ENCODE data around the gene ASB4. TPM values are rescaled to one million over a fixed set of nuclear protein-coding genes. Genes with fewer than 3 reads are reported as not detected.

The ASB4 gene
- total and polyA plus RNA-seq, 8 donors = 0.03 to 1.7 (median 0.28) TPM; not detected in 4

- TF ChIP-seq EP300 (IDR thresholded peaks at IDR 0.05) = no peak
- TF ChIP-seq POLR2A (IDR thresholded peaks at IDR 0.05) = no peak
- no peak for TF ChIP-seq POLR2AphosphoS5 (IDR thresholded peaks at IDR 0.05)
- no peak for TF ChIP-seq CTCF (IDR thresholded peaks at IDR 0.05)
- Histone ChIP-seq H3K36me3 (no peaks in the 10 kb centered on the region), H3K27me3 (no peaks in the 10 kb centered on the region), H3K27ac (no peak overlapping the region), H3K4me3 (no peak overlapping the region), H3K9me3 (no peaks in the 10 kb centered on the region), H3K4me1 (peaks cover 0 to 14% (median 5%) of the 10 kb centered on the region in 4 donors)
- intact Hi-C loops (cut with DNase I; ENCODE audit: low total_unique reads) = no loop called here
- WGBS, 5 donors = 15 to 29% (median 20%) methylated on average over 3 of the region's 3 CpGs
- DNase-seq = peak in 1 of 2 donors; percentile 55
Observed at GRCh38 chr7:95470452-95470851, 15.3 kb upstream of the ASB4 start.

DNA sequence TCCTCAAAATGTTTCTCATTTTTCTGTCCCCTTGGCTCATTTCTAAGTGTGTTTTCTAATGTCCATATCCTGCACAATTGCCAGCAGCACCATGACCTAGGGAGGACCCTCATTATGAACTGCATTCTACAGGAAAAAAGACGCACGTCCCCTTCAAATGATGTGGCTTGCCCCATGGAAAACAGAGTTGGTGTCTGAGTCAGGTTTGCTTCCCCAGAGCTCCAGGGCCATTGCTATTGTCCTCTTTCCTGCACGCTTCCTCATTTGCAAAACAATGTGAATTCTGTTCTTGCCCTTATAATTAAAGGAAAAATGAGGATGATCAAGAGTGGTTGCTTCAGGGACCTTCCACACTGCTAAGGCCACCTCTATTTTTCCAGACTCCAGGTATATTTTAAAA, 14.7 kb upstream of the ASB4 start:
- Histone ChIP-seq H3K9me3 (no peaks in the 10 kb centered on the region), H3K36me3 (no peaks in the 10 kb centered on the region), H3K4me3 (no peak overlapping the region), H3K27ac (no peak overlapping the region), H3K27me3 (no peaks in the 10 kb centered on the region), H3K4me1 (peaks cover 0 to 14% (median 5%) of the 10 kb centered on the region in 4 donors)
- TF ChIP-seq EP300 (IDR thresholded peaks at IDR 0.05) (no peak), POLR2AphosphoS5 (IDR thresholded peaks at IDR 0.05) (no peak)
- 84 to 95% (median 86%) methylated on average over 3 of the region's 3 CpGs for WGBS, 5 donors
- DNase-seq = no peak
- intact Hi-C loops (cut with DNase I; ENCODE audit: low total_unique reads) = no loop called here

DNA sequence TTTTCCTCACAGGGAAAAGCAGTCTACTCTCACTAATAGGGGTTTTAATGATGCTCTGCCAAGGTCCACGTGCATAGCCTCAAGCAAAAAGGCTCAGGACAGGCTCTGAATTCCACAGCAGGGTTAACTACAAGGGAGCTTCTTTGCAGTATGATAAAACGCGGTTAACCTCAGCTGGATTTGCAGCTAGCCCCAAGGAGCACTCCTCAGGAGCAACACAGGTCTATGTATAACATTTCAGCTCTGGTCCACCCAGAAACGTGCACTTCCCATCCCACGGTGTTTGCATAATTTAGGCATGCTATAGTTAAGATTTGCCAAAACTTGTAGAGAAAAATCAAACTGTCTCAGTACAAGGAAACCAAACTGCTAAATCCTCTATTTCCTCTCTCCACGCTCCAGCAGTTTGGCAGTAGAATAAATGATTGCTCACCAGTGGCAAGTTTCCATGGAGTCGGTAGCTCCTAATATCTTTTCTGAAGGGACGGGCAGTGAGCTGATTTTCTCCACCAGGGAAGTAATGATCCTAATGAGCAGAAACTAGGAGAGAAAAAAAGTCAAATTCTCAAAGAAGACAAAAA, 13.1 kb upstream of the ASB4 start:
- H3K36me3 ChIP-seq = no peaks in the 10 kb centered on the region
- H3K27ac ChIP-seq = no peak overlapping the region
- DNase-seq = peak in 1 of 2 donors; percentile 58
- intact Hi-C loops (cut with DNase I; ENCODE audit: low total_unique reads) = no loop called here
- TF ChIP-seq POLR2AphosphoS5 (IDR thresholded peaks at IDR 0.05) = no peak
- TF ChIP-seq EP300 (IDR thresholded peaks at IDR 0.05) = no peak
- TF ChIP-seq POLR2A (IDR thresholded peaks at IDR 0.05) = no peak
- TF ChIP-seq CTCF (IDR thresholded peaks at IDR 0.05) = no peak
- H3K27me3 ChIP-seq = no peaks in the 10 kb centered on the region
- H3K4me3 ChIP-seq = no peak overlapping the region
- WGBS, 5 donors = 40 to 63% (median 49%) methylated on average over 8 of the region's 8 CpGs
- H3K9me3 ChIP-seq = no peaks in the 10 kb centered on the region
- H3K4me1 ChIP-seq = peaks cover 0 to 14% (median 5%) of the 10 kb centered on the region in 4 donors

GRCh38 chr7:95473276-95473985, 12.3 kb upstream of the ASB4 start:
- TF ChIP-seq POLR2A (IDR thresholded peaks at IDR 0.05) (no peak), POLR2AphosphoS5 (IDR thresholded peaks at IDR 0.05) (no peak), EP300 (IDR thresholded peaks at IDR 0.05) (no peak), CTCF (IDR thresholded peaks at IDR 0.05) (no peak)
- H3K4me1 ChIP-seq = peaks cover 0 to 21% (median 10%) of the 10 kb centered on the region in 4 donors
- H3K36me3 ChIP-seq = no peaks in the 10 kb centered on the region
- intact Hi-C loops (cut with DNase I; ENCODE audit: low total_unique reads) = no loop called here
- H3K9me3 ChIP-seq = no peaks in the 10 kb centered on the region
- no peak overlapping the region for H3K4me3 ChIP-seq
- H3K27ac ChIP-seq = no peak overlapping the region
- DNase-seq = no peak
- H3K27me3 ChIP-seq = peaks cover 0 to 4% (median 0%) of the 10 kb centered on the region in 3 donors
- 71 to 85% (median 77%) methylated on average over 9 of the region's 9 CpGs for WGBS, 5 donors

Measured in stomach (tissue), 9 donors.